ENCODE results near the gene ANO2.
"Not testable (repeated sequence)": the region's sequence is repeated elsewhere in the genome, so short reads cannot be mapped to it uniquely, and the experiment has no call there.

The ANO2 gene

DNA sequence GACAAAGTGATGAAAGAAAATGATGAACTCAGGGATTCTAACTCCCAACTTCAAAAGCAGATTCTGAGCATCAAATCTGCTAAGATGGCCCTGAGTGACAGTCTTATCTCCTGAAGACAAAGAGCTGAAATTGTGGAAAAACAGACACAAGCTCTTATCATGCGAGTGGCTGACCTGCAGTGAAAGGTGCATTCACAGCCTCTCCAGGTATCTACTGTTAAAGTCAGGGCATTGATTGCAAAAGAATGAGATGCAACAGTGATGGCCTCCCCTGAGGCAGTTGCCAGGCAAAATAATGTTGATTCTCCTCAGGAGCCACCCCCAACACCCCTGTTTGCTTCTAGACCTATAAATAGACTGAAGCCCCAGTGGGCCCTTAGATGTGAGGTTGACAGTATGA is 126.2 kb downstream of the ANO2 start:
- not testable (repeated sequence) for DNase-seq (ENCODE audit: low read depth in 2 of 2)

DNA sequence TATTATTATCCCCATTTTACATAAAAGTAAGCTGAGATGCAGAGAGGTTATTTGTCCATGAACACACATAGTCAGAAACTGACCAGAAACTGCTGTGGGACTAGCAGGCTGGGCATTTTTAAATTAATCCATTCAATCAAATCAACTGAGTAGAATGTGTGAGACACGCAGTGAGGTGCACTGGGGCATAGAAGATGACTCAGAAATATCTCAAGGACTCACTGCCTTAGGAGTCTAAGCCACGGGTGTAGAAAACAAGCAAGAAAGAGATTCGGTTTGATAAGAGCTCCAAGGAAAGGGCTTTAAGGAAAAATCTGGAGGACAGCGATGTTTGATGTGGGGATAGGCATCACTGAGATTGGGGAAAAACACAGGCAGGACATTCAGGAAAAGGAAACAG is 127.8 kb downstream of the ANO2 start:
- DNase-seq (ENCODE audit: low read depth in 2 of 2) = no peak

DNA sequence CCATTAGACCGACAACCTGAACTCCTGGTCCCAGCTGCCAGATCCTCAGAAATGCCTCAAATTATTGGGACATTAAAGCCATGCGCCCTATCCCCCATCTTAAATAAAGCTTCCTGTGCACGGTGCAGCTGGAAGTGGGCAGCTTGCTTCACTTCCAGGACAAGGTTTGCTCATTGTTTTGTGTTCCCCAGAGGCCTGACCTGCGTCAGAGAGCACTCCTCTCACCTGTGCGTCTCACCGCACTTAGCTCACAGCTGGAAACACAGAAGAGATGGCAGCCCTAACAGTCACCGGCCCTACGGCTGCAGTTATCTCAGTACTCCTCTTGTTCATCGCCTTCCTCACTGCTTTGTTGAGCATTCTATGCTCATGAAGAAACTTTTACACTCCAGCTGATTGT is 135.5 kb downstream of the ANO2 start:
- no peak for DNase-seq (ENCODE audit: low read depth in 2 of 2)

DNA sequence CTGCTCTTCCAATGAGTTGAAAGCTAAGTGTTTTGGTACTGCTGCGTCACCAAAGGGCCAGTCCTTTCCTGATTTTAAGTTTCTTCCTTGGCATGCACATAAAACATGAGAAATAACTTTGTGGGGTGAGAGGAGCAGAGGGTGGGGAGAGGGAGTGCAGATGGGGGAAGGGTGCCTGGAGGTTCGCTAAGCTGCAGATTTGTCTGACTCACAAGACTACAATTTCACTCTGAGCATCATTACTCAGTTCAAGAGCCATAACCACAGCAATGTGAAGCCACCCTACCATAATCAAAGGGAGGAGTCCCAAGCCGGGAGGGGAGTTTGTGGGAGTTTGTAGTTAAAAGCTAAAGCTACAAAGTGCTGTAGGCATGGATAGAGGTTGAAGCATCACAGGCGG is 136.1 kb downstream of the ANO2 start:
- no peak for DNase-seq (ENCODE audit: low read depth in 2 of 2)

DNA sequence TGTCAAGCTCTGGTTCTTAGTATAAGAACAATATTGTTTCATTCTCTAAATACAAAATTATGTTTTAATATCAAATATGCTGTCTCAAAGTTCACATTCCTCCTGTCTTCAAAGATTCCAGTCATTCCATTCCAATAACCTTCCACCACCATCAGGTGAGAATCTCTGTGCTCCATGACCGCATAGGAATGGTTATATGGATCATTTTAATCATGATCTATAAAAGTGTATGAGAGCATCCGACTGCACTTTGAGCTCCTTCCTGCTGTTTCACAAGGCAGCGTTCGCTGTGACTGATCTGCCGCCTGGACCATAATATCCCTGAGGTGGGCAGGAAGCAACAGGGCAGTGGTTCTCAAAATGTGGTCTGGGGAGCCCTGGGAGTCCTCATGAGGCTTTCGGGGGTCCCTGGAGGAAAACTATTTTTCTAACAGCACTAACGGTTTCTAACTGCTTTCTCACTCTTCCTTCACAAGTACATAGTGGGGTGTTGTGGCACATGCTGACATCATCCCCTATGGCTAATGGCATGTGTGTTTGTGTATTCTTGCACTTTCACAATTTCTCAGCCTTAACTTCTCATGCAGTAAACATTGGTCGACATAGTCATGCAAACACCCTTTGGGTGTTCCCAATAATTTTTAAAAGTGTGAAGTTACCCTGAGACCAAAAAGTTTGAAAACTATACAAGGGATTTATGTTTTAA is 137.4 kb downstream of the ANO2 start:
- no peak for DNase-seq (ENCODE audit: low read depth in 2 of 2)

DNA sequence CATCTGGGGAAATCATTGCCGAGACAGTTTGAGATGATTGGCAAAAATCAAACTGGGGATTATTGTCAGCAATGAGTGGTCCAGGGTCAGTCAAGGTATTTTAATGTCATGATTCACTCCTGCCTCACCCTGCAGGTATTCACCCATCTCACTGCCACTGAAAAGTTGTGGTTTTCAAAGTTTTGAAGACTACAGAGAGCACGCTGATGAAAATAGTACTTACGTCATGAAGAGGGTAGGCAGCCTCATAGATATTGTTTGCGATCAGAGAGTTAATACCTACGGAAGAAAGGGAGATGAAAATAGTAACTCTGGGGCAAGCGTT is 138.0 kb downstream of the ANO2 start:
- DNase-seq (ENCODE audit: low read depth in 2 of 2) = no peak

DNA sequence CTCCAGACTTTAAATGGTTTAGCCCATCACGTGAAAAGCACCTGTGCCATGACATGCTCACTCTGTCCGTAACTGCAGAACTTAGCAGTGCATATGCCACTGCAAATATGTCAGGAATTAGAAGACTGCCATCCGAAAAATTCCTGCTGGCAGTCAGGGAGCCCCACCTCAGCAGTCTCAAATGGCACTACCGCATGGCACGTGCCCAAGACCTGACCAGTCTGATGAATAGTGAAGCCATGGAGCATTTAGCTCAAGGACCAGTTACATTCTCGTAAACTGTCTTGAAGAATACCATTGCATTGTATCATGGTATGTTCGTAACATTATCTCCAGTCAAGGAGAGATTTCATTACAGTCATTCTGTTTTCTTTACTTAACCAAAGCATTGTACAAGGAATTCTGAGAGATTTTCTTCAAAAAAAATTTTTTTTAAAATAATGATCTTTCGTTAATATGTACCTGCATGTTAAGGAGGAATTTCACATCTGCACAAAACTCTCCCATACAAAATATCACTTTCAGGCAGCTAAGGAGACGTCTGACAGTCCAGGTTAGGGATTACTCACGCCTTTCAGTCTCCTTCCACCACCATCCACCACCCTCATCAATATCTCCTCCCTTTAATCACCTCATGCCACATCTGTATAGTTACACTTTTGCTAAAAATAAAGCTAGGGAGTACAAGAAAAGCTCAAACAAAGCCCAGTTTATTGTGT is 138.5 kb downstream of the ANO2 start:
- no peak for DNase-seq (ENCODE audit: low read depth in 2 of 2)

DNA sequence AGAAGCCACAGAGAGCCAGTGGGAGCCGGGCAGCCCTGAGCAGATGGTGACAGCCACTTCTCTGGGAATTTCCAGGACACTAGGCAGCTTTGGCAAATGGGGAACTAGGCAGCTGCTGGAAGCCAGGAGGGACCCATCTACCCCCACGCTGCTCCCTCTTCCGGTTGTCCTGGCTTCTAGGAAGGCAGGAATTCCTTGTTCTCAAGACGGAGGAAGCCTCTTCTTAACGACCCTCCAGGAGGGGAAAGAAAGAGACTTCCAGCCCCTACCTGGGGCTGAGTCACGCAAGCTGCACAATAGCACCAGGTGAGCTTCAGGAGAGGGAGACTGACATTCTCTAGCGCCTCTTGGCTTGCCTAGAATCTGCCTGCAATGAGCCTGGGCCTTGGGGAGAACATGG is 141.5 kb downstream of the ANO2 start:
- DNase-seq (ENCODE audit: low read depth in 2 of 2) = no peak

DNA sequence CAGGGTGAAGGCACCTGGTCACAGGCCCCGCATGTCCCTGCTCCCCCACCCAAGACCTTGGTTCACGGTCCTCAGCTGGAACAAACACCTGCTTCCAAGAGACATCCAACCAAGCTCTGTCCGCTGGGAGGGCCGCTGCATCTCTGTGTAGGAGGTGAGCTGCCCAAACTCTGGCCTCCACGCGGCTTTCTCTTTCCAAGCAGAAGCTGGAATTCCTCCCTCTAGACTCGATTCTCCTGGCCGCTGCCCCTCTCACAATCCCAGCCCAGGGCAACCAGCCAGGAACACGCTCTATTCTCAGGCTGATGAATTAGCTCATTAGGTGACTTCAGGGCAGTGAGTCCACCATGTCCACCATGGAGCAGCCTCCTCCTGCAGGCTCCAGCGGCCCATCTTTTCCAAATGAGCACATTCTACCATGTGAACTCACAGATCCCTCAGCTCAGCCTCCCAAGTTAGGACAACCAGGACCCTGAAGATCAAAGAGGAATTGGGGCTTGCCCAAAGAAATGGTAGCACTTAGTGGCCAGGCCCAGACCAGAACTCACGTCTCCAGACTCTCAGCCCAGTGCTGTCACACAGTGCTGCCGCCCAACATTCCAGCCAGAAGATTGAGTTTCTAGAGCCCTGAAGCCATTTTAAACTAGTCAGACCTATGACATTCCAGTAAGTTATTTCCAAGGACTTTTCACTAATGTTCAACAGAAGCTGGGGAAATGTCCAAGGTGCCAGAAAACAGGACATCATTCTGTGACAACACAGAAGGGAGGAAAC is 146.6 kb downstream of the ANO2 start:
- no peak for DNase-seq (ENCODE audit: low read depth in 2 of 2)

DNA sequence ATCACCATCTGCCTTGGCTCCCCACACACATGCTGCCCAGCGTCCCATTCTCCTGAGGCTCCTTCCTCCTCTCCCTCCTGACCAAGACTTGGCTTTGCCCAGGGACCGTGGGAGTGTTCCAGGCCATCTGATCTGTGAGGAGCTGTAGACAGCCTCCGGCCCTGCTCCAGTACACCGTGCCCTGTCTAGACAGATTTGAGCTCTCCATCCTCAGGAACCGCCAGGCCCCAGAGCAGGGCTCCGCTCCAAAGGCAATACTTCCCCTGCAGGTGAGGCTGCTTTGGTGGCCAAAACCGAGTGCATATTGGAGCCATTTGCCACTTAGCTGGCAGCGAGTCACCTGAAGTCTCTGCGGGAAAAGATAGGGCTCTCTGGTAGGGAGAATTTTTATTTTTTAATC is 147.4 kb downstream of the ANO2 start:
- no peak for DNase-seq (ENCODE audit: low read depth in 2 of 2)

DNA sequence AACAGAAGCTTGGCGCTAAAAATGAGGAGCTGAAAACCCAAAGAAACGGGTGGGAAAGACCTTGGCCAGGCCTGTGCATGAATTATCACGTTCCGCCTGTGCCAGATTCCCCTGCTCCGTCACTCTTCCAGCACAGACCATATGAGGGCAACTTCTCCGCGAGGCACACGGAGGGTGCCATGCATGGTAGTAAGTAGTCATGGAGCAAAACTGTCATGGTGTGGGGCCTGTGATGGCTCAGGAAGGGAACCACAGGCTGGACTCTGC is 148.2 kb downstream of the ANO2 start:
- DNase-seq (ENCODE audit: low read depth in 2 of 2) = no peak

DNA sequence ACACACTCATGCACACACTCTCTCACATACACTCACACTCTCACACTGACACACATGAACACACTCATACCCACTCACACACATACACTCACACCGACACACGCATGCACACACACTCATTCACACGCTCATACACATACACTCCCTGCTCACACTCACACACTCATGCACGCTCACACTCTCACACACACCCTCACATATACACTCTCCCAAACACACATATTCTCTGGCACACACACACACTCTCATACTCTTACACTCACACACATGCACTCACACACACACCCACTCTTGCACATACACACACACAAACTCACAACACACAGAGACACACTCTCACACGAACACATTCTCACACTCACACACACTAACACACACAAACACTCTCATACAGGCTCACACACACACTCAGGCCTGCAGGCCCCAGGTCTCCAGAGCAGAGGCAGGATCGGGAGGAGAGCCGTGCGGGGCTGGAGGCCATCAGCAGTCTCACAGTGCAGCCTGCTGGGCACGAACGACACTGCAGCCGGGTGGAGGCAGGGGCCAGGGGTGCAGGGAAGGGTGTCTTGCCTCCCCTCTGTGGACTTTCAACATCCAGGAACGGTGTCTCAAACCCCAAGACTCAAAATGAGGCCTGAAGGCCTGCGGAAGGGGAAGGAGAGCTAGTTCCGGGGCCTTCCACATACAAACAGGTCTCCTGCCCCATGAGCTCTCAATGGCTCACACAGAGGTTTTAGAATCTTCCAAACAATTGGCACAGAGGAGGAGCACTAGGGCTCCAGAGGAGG is 148.7 kb downstream of the ANO2 start:
- peak in 1 of 2 donors; percentile 16 for DNase-seq (ENCODE audit: low read depth in 2 of 2)

DNA sequence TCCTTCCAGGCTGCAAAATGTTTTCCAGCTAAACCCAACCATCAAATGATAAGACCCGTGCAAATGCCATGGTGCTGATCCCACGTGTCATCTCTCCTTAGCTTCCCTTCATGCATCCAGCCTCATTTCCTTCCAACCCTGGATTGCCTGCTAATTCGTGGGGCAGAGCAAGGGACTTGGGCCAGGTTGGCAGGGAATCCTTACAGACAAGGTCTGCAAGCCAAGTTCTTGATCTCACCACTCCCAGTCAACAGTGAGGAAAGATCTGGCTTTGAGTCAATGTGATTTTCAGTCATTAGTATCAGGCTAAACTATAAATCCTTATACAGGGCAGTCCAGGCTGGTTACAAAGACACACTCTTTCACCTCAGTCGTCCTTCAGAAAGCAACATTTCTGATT is 150.9 kb downstream of the ANO2 start:
- no peak for DNase-seq (ENCODE audit: low read depth in 2 of 2)

DNA sequence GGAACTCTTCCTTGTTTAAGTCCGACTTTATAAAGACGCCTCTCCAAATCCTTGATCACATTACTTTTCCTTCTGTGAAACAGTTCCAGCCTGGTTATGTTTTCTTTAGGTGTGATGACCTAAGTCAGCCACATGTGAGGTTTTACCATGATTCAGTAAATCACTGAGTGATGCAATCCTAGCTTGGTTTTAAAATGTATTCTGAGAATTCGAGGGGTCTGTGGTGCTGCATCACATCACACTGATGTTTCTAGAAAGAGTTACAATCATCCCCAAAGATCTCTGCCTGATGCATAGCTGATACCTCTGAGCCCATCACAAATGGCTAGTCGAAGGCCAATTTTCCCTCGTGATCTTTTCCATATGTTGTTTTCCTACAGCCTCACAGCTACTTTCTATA is 152.7 kb downstream of the ANO2 start:
- DNase-seq (ENCODE audit: low read depth in 2 of 2) = no peak

DNA sequence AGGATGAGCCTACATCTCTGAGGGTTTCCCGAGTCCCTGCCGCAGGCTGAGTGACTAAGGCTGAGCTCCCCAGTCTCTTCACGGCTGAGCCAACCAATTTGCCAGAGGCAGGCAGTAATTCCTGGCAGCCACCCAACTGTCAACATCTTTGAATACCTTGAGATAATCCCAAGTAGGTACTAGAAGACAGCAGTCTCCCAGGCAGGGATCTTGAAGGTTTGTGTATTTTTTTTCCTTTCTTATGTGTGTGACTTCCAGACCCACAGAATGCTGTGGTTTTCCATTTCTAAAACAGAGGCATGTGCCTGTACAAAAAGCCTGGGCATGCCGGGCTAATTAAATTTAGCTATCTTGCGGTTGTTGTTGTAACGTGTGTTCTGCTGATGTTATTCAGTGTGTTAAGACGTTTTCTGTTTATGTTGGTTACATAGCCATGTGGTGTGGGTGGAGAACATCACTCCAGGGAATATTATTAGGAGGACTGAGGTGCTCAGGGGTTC is 155.5 kb downstream of the ANO2 start:
- no peak for DNase-seq (ENCODE audit: low read depth in 2 of 2)

DNA sequence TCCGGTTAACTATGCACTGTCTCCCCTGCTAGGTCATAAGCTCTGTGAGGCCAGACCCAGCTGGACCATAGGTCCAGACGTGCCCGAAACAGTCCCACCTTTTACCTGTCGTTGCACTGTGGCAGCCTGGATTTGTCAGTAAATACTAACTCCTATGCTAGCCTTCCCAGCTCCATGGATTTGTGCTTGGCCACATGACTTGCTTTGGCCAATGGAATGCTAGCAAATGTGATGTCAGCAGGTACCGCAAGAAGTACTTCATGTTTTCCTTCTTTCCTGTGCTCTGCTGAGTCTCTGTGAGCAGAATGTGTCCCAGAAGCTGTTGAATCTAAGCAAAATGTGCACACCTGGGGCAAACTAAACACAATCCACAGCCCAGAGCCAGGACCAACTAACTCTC is 157.2 kb downstream of the ANO2 start:
- DNase-seq (ENCODE audit: low read depth in 2 of 2) = no peak

DNA sequence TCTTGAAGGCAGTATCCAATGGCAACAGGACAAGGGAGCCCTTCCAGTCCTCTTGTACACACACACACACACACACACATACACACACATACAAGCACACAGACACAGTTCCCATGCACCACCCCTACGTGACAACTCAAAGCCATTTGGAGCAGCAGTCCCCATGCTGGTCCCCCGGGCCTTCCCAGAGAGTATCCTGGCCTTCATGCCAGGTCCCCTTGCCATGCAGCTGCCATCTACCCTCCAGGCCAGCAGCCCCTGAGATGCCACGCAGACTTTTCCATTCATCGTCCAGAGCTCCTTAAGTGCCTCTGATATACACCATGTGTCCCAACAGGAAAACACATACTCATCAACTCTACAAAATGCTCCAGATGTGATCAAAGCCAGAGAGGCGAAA is 159.5 kb downstream of the ANO2 start:
- DNase-seq (ENCODE audit: low read depth in 2 of 2) = no peak

DNA sequence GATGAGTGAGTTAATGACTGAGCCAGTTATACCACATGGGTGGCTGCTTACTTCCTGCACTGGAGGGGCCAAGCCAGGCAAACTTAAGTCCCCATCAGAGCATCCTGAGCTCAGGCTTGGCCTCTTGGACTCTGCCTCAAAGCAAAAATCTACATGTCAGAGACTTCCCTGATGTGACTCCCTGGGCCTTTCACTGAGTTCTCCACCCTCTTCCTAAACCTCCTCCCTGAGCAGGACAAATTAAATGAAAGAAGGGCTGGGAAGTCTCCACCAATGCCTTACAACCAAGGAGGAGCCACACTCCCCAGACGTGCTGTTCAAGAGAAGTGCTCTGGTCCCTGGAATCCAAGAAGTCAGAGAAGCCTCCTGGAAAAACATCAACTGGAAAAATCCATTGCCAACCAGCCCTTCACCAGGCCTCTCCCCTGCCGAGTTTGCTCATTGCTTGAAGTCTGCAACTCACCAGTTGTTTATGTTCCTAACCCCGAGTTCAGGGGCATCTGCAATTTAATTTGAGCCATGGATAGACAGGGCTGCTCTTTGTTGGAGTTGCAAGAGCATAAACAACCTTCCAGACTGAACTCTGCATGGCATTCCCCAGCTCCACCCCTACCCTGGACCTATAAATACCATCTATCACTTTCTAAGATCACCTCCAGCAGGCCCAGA is 160.5 kb downstream of the ANO2 start:
- DNase-seq (ENCODE audit: low read depth in 2 of 2) = no peak

DNA sequence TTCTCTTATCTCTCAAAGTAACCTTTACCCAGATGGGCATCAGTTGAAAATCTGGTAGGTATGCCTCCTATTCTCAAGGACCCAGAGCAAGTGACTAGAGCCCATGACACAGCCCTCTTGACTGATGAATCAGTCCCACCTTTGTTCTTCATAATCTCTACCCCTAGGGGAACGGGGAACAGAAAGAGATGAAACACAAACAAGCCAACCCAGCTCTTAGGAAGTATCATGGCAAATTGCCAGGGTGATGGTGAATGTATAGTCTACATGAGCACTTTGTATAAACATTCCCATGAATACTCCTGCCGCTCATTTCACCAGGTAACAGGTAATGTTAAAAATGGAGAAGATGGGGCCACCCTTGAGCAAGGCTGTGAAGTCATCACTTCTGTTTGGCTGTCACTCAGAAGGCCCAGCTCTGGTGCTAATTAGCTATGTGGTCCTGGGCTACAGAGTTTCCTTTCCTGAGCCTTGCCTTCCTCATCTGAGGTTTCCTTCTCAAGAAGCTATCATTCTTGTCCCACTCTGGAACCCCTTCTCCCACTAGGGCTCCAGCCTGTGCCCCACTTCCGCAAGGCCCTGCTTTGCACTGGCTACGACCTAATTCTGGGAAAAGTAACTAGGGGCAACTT is 161.7 kb downstream of the ANO2 start:
- no peak for DNase-seq (ENCODE audit: low read depth in 2 of 2)

DNA sequence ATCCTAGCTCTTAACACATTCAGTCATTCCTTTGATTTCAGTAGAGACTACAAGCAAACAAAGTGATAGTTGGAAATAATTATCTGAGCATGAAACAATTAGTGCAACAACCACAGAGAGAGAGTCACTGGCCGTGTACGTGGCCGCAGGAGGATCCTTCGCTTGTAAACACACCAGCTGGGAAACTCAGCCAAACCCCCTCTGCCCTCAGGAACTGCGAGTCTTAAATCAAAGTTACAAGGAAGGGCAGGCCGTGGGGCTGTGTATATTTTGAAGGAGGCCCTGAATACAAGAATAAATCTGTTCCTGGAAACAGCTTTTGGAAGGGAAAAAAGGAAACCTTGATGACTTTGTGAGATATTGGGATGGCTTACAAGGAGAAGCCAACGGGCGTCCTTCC is 164.5 kb downstream of the ANO2 start:
- DNase-seq (ENCODE audit: low read depth in 2 of 2) = no peak

DNA sequence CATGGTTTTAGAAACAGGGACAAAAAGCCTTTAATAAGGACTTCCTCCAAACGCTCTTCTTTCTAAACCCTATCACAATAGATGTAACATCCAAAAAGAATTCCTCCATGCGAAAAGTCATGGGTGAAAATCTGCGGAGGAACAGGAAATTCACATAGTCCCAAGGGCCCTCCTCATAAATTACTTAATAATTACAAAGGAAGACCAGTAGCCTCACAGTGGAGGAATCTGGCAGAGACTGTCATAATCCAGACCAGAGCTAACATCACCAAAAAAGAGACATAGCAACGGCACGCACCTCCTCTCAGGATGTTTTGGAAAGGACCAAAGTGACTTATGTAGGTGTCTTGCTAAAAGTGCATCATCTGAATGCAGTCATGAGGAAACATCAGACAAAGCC is 165.7 kb downstream of the ANO2 start:
- DNase-seq (ENCODE audit: low read depth in 2 of 2) = no peak
